Activated CD4-positive, alpha-beta T cell treated with anti-CD3 and anti-CD28 coated beads for 36 hours (primary cell): ENCODE data around the gene RPH3AL. TPM values are rescaled to one million over a fixed set of nuclear protein-coding genes. Genes with fewer than 3 reads are reported as not detected.

Source experiments
- ATAC-seq: fragments of 200-7000 bp; cut with Tn5 transposase; one replicate; pipeline ENCODE4 v1.10.0; 2021; ENCODE audit warnings: mild to moderate bottlenecking, moderate library complexity
- CTCF ChIA-PET: fragments of 350-600 bp; sonication (Branson Sonifier 250); formaldehyde crosslinking; loops from one replicate; lab custom pipeline; 2021; ENCODE audit warnings: antibody characterized with exemption; lab: Charles Lee
- POLR2A ChIA-PET: fragments of 350-600 bp; sonication (Branson Sonifier 250); formaldehyde crosslinking; loops from one replicate; lab custom pipeline; 2021; ENCODE audit warnings: antibody characterized with exemption, inconsistent platforms; lab: Charles Lee
- DNase-seq: peaks from one replicate; pipeline ENCODE4 v3.0.0-alpha.2; 2020
- H3K27ac Mint-ChIP-seq: one replicate; pipeline ENCODE4 v1.8.0; 2021; ENCODE audit warnings: mixed read lengths
- H3K27me3 Mint-ChIP-seq: one replicate; pipeline ENCODE4 v1.8.0; 2021; ENCODE audit warnings: mixed read lengths
- H3K36me3 Mint-ChIP-seq: one replicate; pipeline ENCODE4 v1.8.0; 2021; ENCODE audit warnings: low read depth, mixed read lengths
- H3K4me1 Mint-ChIP-seq: one replicate; pipeline ENCODE4 v1.8.0; 2021; ENCODE audit warnings: mixed read lengths
- H3K4me3 Mint-ChIP-seq: one replicate; pipeline ENCODE4 v1.8.0; 2021; ENCODE audit warnings: mild to moderate bottlenecking, moderate library complexity, mixed read lengths
- H3K9me3 Mint-ChIP-seq: one replicate; pipeline ENCODE4 v1.8.0; 2021; ENCODE audit warnings: low read depth, mixed read lengths
- intact Hi-C, 2 experiments: fragments of 100-400 bp; cut with DNase I in 1 of 2; cut with micrococcal nuclease in 1 of 2; formaldehyde crosslinking; loops; one replicate each; pipeline versions ENCODE4 v1.14.2 to v1.15.1; 2022 to 2024; cut with DNase I, micrococcal nuclease
- total RNA-seq, 2 experiments: library from RNA; stranded (reverse); gene quantifications; one replicate each; pipeline ENCODE4 v1.2.3, GENCODE V29; 2021

The RPH3AL gene
- total RNA-seq, 2 experiments from 2014 or later: 1.4 to 2.0 TPM

GRCh38 chr17:339193-340061, 13.2 kb downstream of the RPH3AL start:
- ATAC-seq (no peak), DNase-seq (no peak)
- Mint-ChIP-seq H3K4me1 (peaks cover 5% of the 10 kb centered on the region), H3K27ac (no peak overlapping the region), H3K36me3 (peaks cover 2% of the 10 kb centered on the region), H3K27me3 (peaks cover 4% of the 10 kb centered on the region), H3K4me3 (no peak overlapping the region), H3K9me3 (peaks cover 6% of the 10 kb centered on the region)
- POLR2A ChIA-PET: no interaction called here
- CTCF ChIA-PET: interaction anchor here (0.7 to 1.1 kb wide), 2 partner anchors 430 to 657 kb away, joined by 3 read pairs; partner anchors contain the start of gene TIMM22
- intact Hi-C loops: no loop called here

GRCh38 chr17:338442-339192, 14.0 kb downstream of the RPH3AL start:
- Mint-ChIP-seq H3K36me3 (no peaks in the 10 kb centered on the region), H3K4me3 (no peak overlapping the region), H3K9me3 (no peaks in the 10 kb centered on the region), H3K27me3 (no peaks in the 10 kb centered on the region), H3K27ac (no peak overlapping the region), H3K4me1 (peaks cover 5% of the 10 kb centered on the region)
- ChIA-PET CTCF (interaction anchor here (0.7 to 1.1 kb wide), 2 partner anchors 8 to 658 kb away, joined by 3 read pairs; partner anchors contain the start of gene TIMM22), POLR2A (no interaction called here)
- ATAC-seq (no peak), DNase-seq (no peak)
- intact Hi-C loops: no loop called here

GRCh38 chr17:337866-338265, 14.7 kb downstream of the RPH3AL start:
- intact Hi-C loops: no loop called here
- ChIA-PET POLR2A (no interaction called here), CTCF (no interaction called here)
- Mint-ChIP-seq H3K27ac (no peak overlapping the region), H3K36me3 (no peaks in the 10 kb centered on the region), H3K4me3 (no peak overlapping the region), H3K9me3 (no peaks in the 10 kb centered on the region), H3K27me3 (no peaks in the 10 kb centered on the region), H3K4me1 (peaks cover 5% of the 10 kb centered on the region)
- ATAC-seq (no peak), DNase-seq (no peak)

- ChIA-PET POLR2A (no interaction called here), CTCF (no interaction called here)
- DNase-seq (no peak), ATAC-seq (no peak)
- Mint-ChIP-seq H3K27me3 (no peaks in the 10 kb centered on the region), H3K27ac (no peak overlapping the region), H3K4me1 (peaks cover 5% of the 10 kb centered on the region), H3K4me3 (no peak overlapping the region), H3K9me3 (no peaks in the 10 kb centered on the region), H3K36me3 (no peaks in the 10 kb centered on the region)
- intact Hi-C loops: no loop called here
These were observed 15.2 kb downstream of the RPH3AL start for GRCh38 chr17:337453-337852.

- no peak overlapping the region for H3K27ac Mint-ChIP-seq
- ChIA-PET POLR2A (no interaction called here), CTCF (no interaction called here)
- H3K36me3 Mint-ChIP-seq: no peaks in the 10 kb centered on the region
- peaks cover 5% of the 10 kb centered on the region for H3K4me1 Mint-ChIP-seq
- H3K4me3 Mint-ChIP-seq: no peak overlapping the region
- intact Hi-C loops: no loop called here
- H3K9me3 Mint-ChIP-seq: no peaks in the 10 kb centered on the region
- no peaks in the 10 kb centered on the region for H3K27me3 Mint-ChIP-seq
- ATAC-seq: no peak
- DNase-seq: no peak
These were observed 15.6 kb downstream of the RPH3AL start for GRCh38 chr17:337022-337420.

GRCh38 chr17:336110-337021, 16.2 kb downstream of the RPH3AL start:
- Mint-ChIP-seq H3K27me3 (no peaks in the 10 kb centered on the region), H3K27ac (no peak overlapping the region), H3K4me1 (peaks cover 5% of the 10 kb centered on the region), H3K36me3 (no peaks in the 10 kb centered on the region), H3K4me3 (no peak overlapping the region), H3K9me3 (no peaks in the 10 kb centered on the region)
- CTCF ChIA-PET: no interaction called here
- intact Hi-C loops: no loop called here
- DNase-seq (peak; percentile 44), ATAC-seq (no peak)
- POLR2A ChIA-PET: no interaction called here

- no peak overlapping the region for H3K4me3 Mint-ChIP-seq
- intact Hi-C loops: no loop called here
- H3K9me3 Mint-ChIP-seq: no peaks in the 10 kb centered on the region
- H3K4me1 Mint-ChIP-seq: peaks cover 5% of the 10 kb centered on the region
- no peak overlapping the region for H3K27ac Mint-ChIP-seq
- DNase-seq: no peak
- ChIA-PET POLR2A (no interaction called here), CTCF (no interaction called here)
- no peaks in the 10 kb centered on the region for H3K36me3 Mint-ChIP-seq
- no peaks in the 10 kb centered on the region for H3K27me3 Mint-ChIP-seq
- no peak for ATAC-seq
These were observed 16.9 kb downstream of the RPH3AL start for GRCh38 chr17:335691-336090.

- no peak overlapping the region for H3K4me3 Mint-ChIP-seq
- no peak for DNase-seq
- H3K36me3 Mint-ChIP-seq: no peaks in the 10 kb centered on the region
- intact Hi-C loops: no loop called here
- ATAC-seq: no peak
- H3K4me1 Mint-ChIP-seq: peaks cover 5% of the 10 kb centered on the region
- ChIA-PET POLR2A (no interaction called here), CTCF (no interaction called here)
- H3K27me3 Mint-ChIP-seq: no peaks in the 10 kb centered on the region
- H3K9me3 Mint-ChIP-seq: no peaks in the 10 kb centered on the region
- no peak overlapping the region for H3K27ac Mint-ChIP-seq
These were observed 17.6 kb downstream of the RPH3AL start for GRCh38 chr17:334974-335481.

- ChIA-PET POLR2A (no interaction called here), CTCF (no interaction called here)
- Mint-ChIP-seq H3K4me3 (no peak overlapping the region), H3K27ac (no peak overlapping the region), H3K27me3 (no peaks in the 10 kb centered on the region), H3K4me1 (peaks cover 5% of the 10 kb centered on the region), H3K9me3 (no peaks in the 10 kb centered on the region), H3K36me3 (no peaks in the 10 kb centered on the region)
- DNase-seq: no peak
- intact Hi-C loops: no loop called here
- no peak for ATAC-seq
These were observed 18.8 kb downstream of the RPH3AL start for GRCh38 chr17:333626-334396.

- H3K27ac Mint-ChIP-seq: no peak overlapping the region
- POLR2A ChIA-PET: no interaction called here
- H3K4me3 Mint-ChIP-seq: no peak overlapping the region
- no peaks in the 10 kb centered on the region for H3K36me3 Mint-ChIP-seq
- ATAC-seq (no peak), DNase-seq (no peak)
- peaks cover 5% of the 10 kb centered on the region for H3K4me1 Mint-ChIP-seq
- no peaks in the 10 kb centered on the region for H3K9me3 Mint-ChIP-seq
- intact Hi-C loops: no loop called here
- H3K27me3 Mint-ChIP-seq: no peaks in the 10 kb centered on the region
- CTCF ChIA-PET: no interaction called here
These were observed 19.9 kb downstream of the RPH3AL start for GRCh38 chr17:332558-333322.
